HepG2 (cell line): ENCODE results near the gene GATAD2B. TPM values are rescaled to one million over a fixed set of nuclear protein-coding genes. Genes with fewer than 3 reads are reported as not detected.
A peak's percentile ranks its signal among the peaks of the same experiment; 100 is the strongest.

Experiments used
- ATAC-seq: fragments of 200-7000 bp; cut with Tn5 transposase; 3 replicates; pipeline ENCODE4 v1.9.1; 2020; ENCODE audit warnings: mild to moderate bottlenecking, moderate library complexity
- BruUV-seq: library from RNA; stranded (reverse); fragments of 400-500 nt; replicated peaks from 2 replicates; lab custom pipeline; 2021; lab: Mats Ljungman, UMichigan
- CTCF ChIA-PET: fragments of 300-600 bp; formaldehyde crosslinking; extraction: SDS; loops from one replicate; lab custom pipeline; 2021; ENCODE audit warnings: low total read pairs, inconsistent platforms, low intra/inter-chr PET ratio; lab: Yijun Ruan, JAX
- POLR2A ChIA-PET: fragments of 350-600 bp; sonication (Branson Sonifier 250); formaldehyde crosslinking; loops from one replicate; lab custom pipeline; 2020; ENCODE audit warnings: antibody characterized with exemption, inconsistent platforms; lab: Yijun Ruan, JAX
- DNase-seq: peaks from one replicate; pipeline ENCODE4 v3.0.0-alpha.2; 2015; ENCODE audit warnings: low spot score
- FAIRE-seq: peaks from 3 replicates; lab custom pipeline; 2011; peaks lifted over from hg19 to GRCh38; lab: Jason Lieb, UNC
- H2AFZ ChIP-seq: one replicate; pipeline ENCODE4 v1.6.1; 2011; ENCODE audit warnings: low read length, inconsistent platforms
- H3K27ac ChIP-seq: fragments of 300-600 bp; 3 replicates; pipeline ENCODE4 v1.8.0; 2011; ENCODE audit warnings: mixed run types, mild to moderate bottlenecking, mixed read lengths, low read length, inconsistent platforms; ENCODE audit not compliant: insufficient read depth; ENCODE audit errors: extremely low read length
- H3K27me3 ChIP-seq, 2 experiments: fragments of 200-600 bp in 1 of 2; 2 replicates in 1 of 2; 3 replicates in 1 of 2; pipeline versions ENCODE4 v1.6.0 to v1.8.0; 2011; ENCODE audit warnings: low read length in 2 of 2, mild to moderate bottlenecking in 2 of 2, moderate library complexity in 2 of 2, inconsistent platforms in 1 of 2; ENCODE audit not compliant: insufficient read depth in 2 of 2, control insufficient read depth in 1 of 2
- H3K36me3 ChIP-seq, 2 experiments: fragments of 200-600 bp in 1 of 2; replicated peaks in 1 of 2; 2 replicates in 1 of 2; 3 replicates in 1 of 2; pipeline versions ENCODE4 v1.5.1 to v1.8.0; 2011; ENCODE audit warnings: low read length in 2 of 2, inconsistent platforms in 1 of 2; ENCODE audit not compliant: insufficient read depth in 2 of 2, control insufficient read depth in 1 of 2
- H3K4me1 ChIP-seq: 2 replicates; pipeline ENCODE4 v1.5.1; 2012; ENCODE audit warnings: low read length, inconsistent platforms; ENCODE audit not compliant: insufficient read depth
- H3K4me2 ChIP-seq: 2 replicates; pipeline ENCODE4 v1.6.0; 2011; ENCODE audit warnings: low read depth, low read length, inconsistent platforms
- H3K4me3 ChIP-seq, 3 experiments: fragments of 200-600 bp in 1 of 3; sonication (generic), shearing (Covaris generic) in 1 of 3; replicated peaks in 1 of 3; 2 replicates each; pipeline ENCODE4 v1.5.1; 2011 to 2016; ENCODE audit warnings: low read length in 3 of 3, inconsistent platforms in 2 of 3, low read depth in 2 of 3, mild to moderate bottlenecking in 2 of 3, control low read depth in 1 of 3, mixed read lengths in 1 of 3; ENCODE audit not compliant: insufficient read depth in 1 of 3
- H3K79me2 ChIP-seq: one replicate; pipeline ENCODE4 v1.6.1; 2011; ENCODE audit warnings: low read length, inconsistent platforms; ENCODE audit not compliant: insufficient read depth
- H3K9ac ChIP-seq: 2 replicates; pipeline ENCODE4 v1.6.0; 2011; ENCODE audit warnings: mild to moderate bottlenecking, low read depth, low read length, inconsistent platforms; ENCODE audit not compliant: insufficient read depth
- H3K9me3 ChIP-seq: 2 replicates; pipeline ENCODE4 v1.5.1; 2012; ENCODE audit warnings: mild to moderate bottlenecking, low read length
- H4K20me1 ChIP-seq: 2 replicates; pipeline ENCODE4 v1.6.0; 2011; ENCODE audit warnings: inconsistent platforms, mild to moderate bottlenecking, low read length, moderate library complexity; ENCODE audit not compliant: insufficient read depth
- BHLHE40 ChIP-seq: IDR thresholded peaks from 2 replicates; pipeline ENCODE4 v1.6.1; 2011; ENCODE audit warnings: low read length, improper control_type of control experiment
- FOSL1 ChIP-seq: sonication (generic); formaldehyde crosslinking; IDR thresholded peaks from 2 replicates; pipeline ENCODE4 v1.9.0; 2021; ENCODE audit warnings: missing genetic modification reagents, borderline replicate concordance
- GLI4 ChIP-seq: sonication (generic); formaldehyde crosslinking; IDR thresholded peaks from 2 replicates; pipeline ENCODE4 v1.5.1; 2020; ENCODE audit warnings: missing genetic modification reagents, mild to moderate bottlenecking, moderate library complexity, borderline replicate concordance
- HCFC1 ChIP-seq: fragments of 150-350 bp; IDR thresholded peaks from 2 replicates; pipeline ENCODE4 v1.6.1; 2014; ENCODE audit warnings: low read depth, low read length
- MTA1 ChIP-seq: sonication (generic); formaldehyde crosslinking; IDR thresholded peaks from 2 replicates; pipeline ENCODE4 v1.4.0; 2020; ENCODE audit warnings: missing genetic modification reagents, mild to moderate bottlenecking, borderline replicate concordance
- NR2C2 ChIP-seq: sonication (generic); formaldehyde crosslinking; IDR thresholded peaks from 2 replicates; pipeline ENCODE4 v1.4.0; 2020; ENCODE audit warnings: missing genetic modification reagents, mild to moderate bottlenecking, moderate library complexity, borderline replicate concordance
- NRL ChIP-seq: sonication (generic); formaldehyde crosslinking; IDR thresholded peaks from 2 replicates; pipeline ENCODE4 v1.5.0; 2020; ENCODE audit warnings: missing genetic modification reagents, mild to moderate bottlenecking, moderate library complexity, borderline replicate concordance
- PAWR ChIP-seq: sonication (generic); formaldehyde crosslinking; IDR thresholded peaks from 2 replicates; pipeline ENCODE4 v1.4.0; 2020; ENCODE audit warnings: missing genetic modification reagents, mild to moderate bottlenecking, borderline replicate concordance
- ZEB1 ChIP-seq: IDR thresholded peaks from 2 replicates; pipeline ENCODE4 v1.6.1; 2012; ENCODE audit warnings: mild to moderate bottlenecking, low read depth, inconsistent platforms; ENCODE audit not compliant: insufficient replicate concordance
- ZNF225 ChIP-seq: sonication (generic); formaldehyde crosslinking; IDR thresholded peaks from 2 replicates; pipeline ENCODE4 v1.4.0; 2020; ENCODE audit warnings: mild to moderate bottlenecking, missing genetic modification reagents
- ZNF34 ChIP-seq: sonication (generic); formaldehyde crosslinking; IDR thresholded peaks from 2 replicates; pipeline ENCODE4 v1.4.0; 2020; ENCODE audit warnings: mild to moderate bottlenecking, missing genetic modification reagents, borderline replicate concordance
- ZNF501 ChIP-seq: sonication (generic); formaldehyde crosslinking; IDR thresholded peaks from 2 replicates; pipeline ENCODE4 v1.5.1; 2020; ENCODE audit warnings: mild to moderate bottlenecking, moderate library complexity, missing genetic modification reagents
- ZNF670 ChIP-seq: sonication (generic); formaldehyde crosslinking; IDR thresholded peaks from 2 replicates; pipeline ENCODE4 v1.8.0; 2022; ENCODE audit warnings: mild to moderate bottlenecking, missing genetic modification reagents, borderline replicate concordance
- ZNF7 ChIP-seq: IDR thresholded peaks from 2 replicates; pipeline ENCODE4 v1.6.1; 2016; ENCODE audit warnings: missing biosample characterization, missing genetic modification reagents
- WGBS: methylation state at CpG from one replicate; pipeline ENCODE4 v1.1.6; 2017; ENCODE audit warnings: low lambda C conversion rate; 5-methylcytosine and 5-hydroxymethylcytosine counted together
- in situ Hi-C: cut with HindIII; loops from 2 replicates; pipeline ENCODE4 v1.10.0; 2017; ENCODE audit warnings: low pct_unique_long_range_greater_than_20kb; ENCODE audit not compliant: extremely low pct_ligation_motif_present
- intact Hi-C: fragments of 100-400 bp; cut with micrococcal nuclease; formaldehyde crosslinking; loops from one replicate; pipeline ENCODE4 v1.10.0; 2022; ENCODE audit not compliant: unreplicated experiment
- polyA plus RNA-seq, 8 experiments: library from polyadenylated mRNA; depleted of rRNA in 3 of 8; stranded (reverse) in 7 of 8; unstranded in 1 of 8; fragments of >200 nt; fragmentation: Illumina TruSeq in 4 of 8; extraction: Trizol in 4 of 8; gene quantifications; 2 replicates each; pipeline versions ENCODE4 v1.2.1 to v1.2.3, GENCODE V29; 2011 to 2016; ENCODE audit warnings: low read depth in 4 of 8, missing spikeins in 1 of 8, mixed read lengths in 1 of 8; ENCODE audit not compliant: insufficient read depth in 1 of 8
- total RNA-seq, 5 experiments: library from RNA; depleted of rRNA; stranded (reverse); fragments of >200 nt; fragmentation: Illumina TruSeq; extraction: Trizol; gene quantifications; 2 replicates each; pipeline ENCODE4 v1.2.3, GENCODE V29; 2016; ENCODE audit warnings: low read depth in 1 of 5
- TF ChIP-seq, protein P1 (sequence below): sonication (generic); formaldehyde crosslinking; IDR thresholded peaks from 2 replicates; pipeline ENCODE4 v1.4.0; 2020; ENCODE audit warnings: mild to moderate bottlenecking, low read depth, missing genetic modification reagents
- TF ChIP-seq, protein P2 (sequence below): sonication (generic); formaldehyde crosslinking; conservative IDR thresholded peaks from 2 replicates; pipeline ENCODE4 v1.8.0; 2022; ENCODE audit warnings: low read depth, missing genetic modification reagents
- TF ChIP-seq, protein P3 (sequence below): sonication (generic); formaldehyde crosslinking; IDR thresholded peaks from 2 replicates; pipeline ENCODE4 v1.5.0; 2020; ENCODE audit warnings: missing genetic modification reagents
- TF ChIP-seq, protein P4 (sequence below): sonication (generic); formaldehyde crosslinking; IDR thresholded peaks from 2 replicates; pipeline ENCODE4 v1.8.0; 2022; ENCODE audit warnings: missing genetic modification reagents, low read depth, mild to moderate bottlenecking, borderline replicate concordance

GATAD2B gene
- total and polyA plus RNA-seq, 2 of the 13 experiments (the other 11 are each of a cell fraction or from before 2014, with no cell fraction given): 3.2 to 5.2 TPM

DNA sequence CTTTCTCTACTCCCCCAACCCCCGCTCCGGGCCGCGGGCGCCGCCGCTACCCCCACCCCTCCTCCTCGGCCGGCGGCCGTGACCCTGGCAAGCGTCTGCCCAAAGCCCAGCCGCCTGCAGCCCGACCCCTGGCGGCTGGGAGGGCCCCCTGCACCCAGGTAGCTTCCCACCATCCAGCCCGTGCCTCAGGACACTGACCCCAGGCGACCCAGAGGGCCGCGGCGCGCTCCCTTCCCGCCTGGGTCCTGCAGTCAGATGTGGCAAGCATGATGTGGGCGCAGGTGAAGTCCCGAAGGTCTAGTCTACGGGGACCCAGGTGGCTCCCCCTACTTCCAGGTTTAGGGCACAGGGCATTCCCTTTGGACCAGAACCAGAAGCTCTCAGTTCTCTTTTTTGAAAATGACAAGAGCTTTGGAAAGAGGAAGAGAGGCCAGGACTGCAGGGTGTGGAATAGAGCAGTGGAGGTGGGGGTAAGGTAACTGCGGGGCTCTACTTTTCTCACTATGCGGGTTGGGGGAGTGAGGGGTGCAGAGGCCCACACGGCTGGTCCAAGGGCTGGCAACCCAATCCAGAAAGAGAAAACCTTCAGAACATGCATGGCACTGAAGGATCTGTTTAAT is 24.0 kb upstream of the GATAD2B start, which contains the start of gene DENND4B:
Gene DENND4B (minus strand): TSS at position 97 of the 620 bp plus-strand sequence. CDS start 2,344 bp downstream, outside the sequence.
- Histone ChIP-seq H3K9ac (peak within 1 kb of the TSS; percentile 82), H2AFZ (no peak within 1 kb of the TSS), H3K27ac (peak within 1 kb of the TSS; percentile 71), H4K20me1 (no peaks in the 10 kb centered on the region), H3K4me1 (peaks cover 40% of the 10 kb centered on the region), H3K4me3 (peak within 1 kb of the TSS; percentile 71 to 98 (median 81)), H3K27me3 (no peaks in the 10 kb centered on the region), H3K36me3 (peaks cover 14 to 51% of the 10 kb centered on the region in 2 experiments), H3K9me3 (no peaks in the 10 kb centered on the region), H3K79me2 (peaks cover 11% of the 10 kb centered on the region), H3K4me2 (peak within 1 kb of the TSS; percentile 87)
- WGBS: 27% methylated on average over 9 of the region's 28 CpGs
- FAIRE-seq (no peak), DNase-seq (peak; percentile 75), ATAC-seq (peak; percentile 93)
- ChIA-PET POLR2A (interaction anchor here (0.8 to 5.3 kb wide), 15 partner anchors 9 to 165 kb away, joined by 3 to 43 read pairs (median 8); partner anchors contain the start of genes CREB3L4, CRTC2, GATAD2B and JTB), CTCF (interaction anchor here (0.5 to 2.2 kb wide), 3 partner anchors 40 to 150 kb away, joined by 3 to 7 read pairs (median 3); partner anchors contain the start of gene RAB13)
- intact Hi-C loops (loop anchor here (1.0 to 5.0 kb wide), 3 partner anchors 40 to 326 kb away; partner anchors contain the start of genes HAX1 and RAB13), in situ Hi-C loops (loop anchor here (10.0 kb wide), 1 partner anchor 122 kb away; no protein-coding TSS in a partner anchor)
- no TSS peak for BruUV-seq
- TF ChIP-seq MTA1 (CRISPR knock-in tag): peak; percentile 58; the same call in 1 of the 2 replicates
- TF ChIP-seq ZNF501 (CRISPR knock-in tag): no peak
- TF ChIP-seq NRL (CRISPR knock-in tag): no peak
- TF ChIP-seq ZNF670 (CRISPR knock-in tag): 0 out of 2 replicates have a peak, but pooled peaks have one; percentile 51
- TF ChIP-seq, protein P1, sequence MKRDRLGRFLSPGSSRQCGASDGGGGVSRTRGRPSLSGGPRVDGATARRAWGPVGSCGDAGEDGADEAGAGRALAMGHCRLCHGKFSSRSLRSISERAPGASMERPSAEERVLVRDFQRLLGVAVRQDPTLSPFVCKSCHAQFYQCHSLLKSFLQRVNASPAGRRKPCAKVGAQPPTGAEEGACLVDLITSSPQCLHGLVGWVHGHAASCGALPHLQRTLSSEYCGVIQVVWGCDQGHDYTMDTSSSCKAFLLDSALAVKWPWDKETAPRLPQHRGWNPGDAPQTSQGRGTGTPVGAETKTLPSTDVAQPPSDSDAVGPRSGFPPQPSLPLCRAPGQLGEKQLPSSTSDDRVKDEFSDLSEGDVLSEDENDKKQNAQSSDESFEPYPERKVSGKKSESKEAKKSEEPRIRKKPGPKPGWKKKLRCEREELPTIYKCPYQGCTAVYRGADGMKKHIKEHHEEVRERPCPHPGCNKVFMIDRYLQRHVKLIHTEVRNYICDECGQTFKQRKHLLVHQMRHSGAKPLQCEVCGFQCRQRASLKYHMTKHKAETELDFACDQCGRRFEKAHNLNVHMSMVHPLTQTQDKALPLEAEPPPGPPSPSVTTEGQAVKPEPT (CRISPR knock-in tag): no peak
- TF ChIP-seq, protein P2, sequence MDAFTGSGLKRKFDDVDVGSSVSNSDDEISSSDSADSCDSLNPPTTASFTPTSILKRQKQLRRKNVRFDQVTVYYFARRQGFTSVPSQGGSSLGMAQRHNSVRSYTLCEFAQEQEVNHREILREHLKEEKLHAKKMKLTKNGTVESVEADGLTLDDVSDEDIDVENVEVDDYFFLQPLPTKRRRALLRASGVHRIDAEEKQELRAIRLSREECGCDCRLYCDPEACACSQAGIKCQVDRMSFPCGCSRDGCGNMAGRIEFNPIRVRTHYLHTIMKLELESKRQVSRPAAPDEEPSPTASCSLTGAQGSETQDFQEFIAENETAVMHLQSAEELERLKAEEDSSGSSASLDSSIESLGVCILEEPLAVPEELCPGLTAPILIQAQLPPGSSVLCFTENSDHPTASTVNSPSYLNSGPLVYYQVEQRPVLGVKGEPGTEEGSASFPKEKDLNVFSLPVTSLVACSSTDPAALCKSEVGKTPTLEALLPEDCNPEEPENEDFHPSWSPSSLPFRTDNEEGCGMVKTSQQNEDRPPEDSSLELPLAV: no peak
- TF ChIP-seq BHLHE40: peak; percentile 79
- TF ChIP-seq, protein P3, sequence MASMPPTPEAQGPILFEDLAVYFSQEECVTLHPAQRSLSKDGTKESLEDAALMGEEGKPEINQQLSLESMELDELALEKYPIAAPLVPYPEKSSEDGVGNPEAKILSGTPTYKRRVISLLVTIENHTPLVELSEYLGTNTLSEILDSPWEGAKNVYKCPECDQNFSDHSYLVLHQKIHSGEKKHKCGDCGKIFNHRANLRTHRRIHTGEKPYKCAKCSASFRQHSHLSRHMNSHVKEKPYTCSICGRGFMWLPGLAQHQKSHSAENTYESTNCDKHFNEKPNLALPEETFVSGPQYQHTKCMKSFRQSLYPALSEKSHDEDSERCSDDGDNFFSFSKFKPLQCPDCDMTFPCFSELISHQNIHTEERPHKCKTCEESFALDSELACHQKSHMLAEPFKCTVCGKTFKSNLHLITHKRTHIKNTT (CRISPR knock-in tag): no peak
- TF ChIP-seq ZEB1: no peak
- TF ChIP-seq HCFC1: no peak
- peak; percentile 78 for TF ChIP-seq NR2C2
- no peak for TF ChIP-seq ZNF34 (CRISPR knock-in tag)
- TF ChIP-seq FOSL1: no peak
- no peak for TF ChIP-seq ZNF7 (CRISPR knock-in tag)
- TF ChIP-seq ZNF225 (CRISPR knock-in tag): 0 out of 2 replicates have a peak, but pooled peaks have one; percentile 49
- TF ChIP-seq PAWR (CRISPR knock-in tag): no peak
- TF ChIP-seq GLI4 (CRISPR knock-in tag): no peak
- TF ChIP-seq, protein P4, sequence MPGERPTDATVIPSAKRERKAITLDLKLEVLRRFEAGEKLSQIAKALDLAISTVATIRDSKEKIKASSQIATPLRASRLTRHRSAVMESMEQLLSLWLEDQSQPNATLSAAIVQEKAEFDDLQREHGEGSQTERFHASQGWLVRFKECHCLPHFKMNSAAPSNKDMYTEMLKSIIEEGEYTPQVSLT (CRISPR knock-in tag): no peak
